DND-41 (cell line): Measurements from ENCODE around the gene MYH11.

Experiments used
- ATAC-seq: fragments of 200-7000 bp; cut with Tn5 transposase; 3 replicates; pipeline ENCODE4 v1.9.1; 2021; ENCODE audit warnings: low read depth; ENCODE audit not compliant: insufficient read depth
- DNase-seq: peaks from one replicate; pipeline ENCODE4 v3.0.0-alpha.2; 2020
- H2AFZ ChIP-seq: 2 replicates; pipeline ENCODE4 v1.6.0; 2012; ENCODE audit warnings: low read depth, low read length
- H3K27ac ChIP-seq: 2 replicates; pipeline ENCODE4 v1.5.1; 2012; ENCODE audit warnings: low read length, inconsistent platforms
- H3K27me3 ChIP-seq: fragments of 200-600 bp; sonication (generic); 2 replicates; pipeline ENCODE4 v1.6.0; 2012; ENCODE audit warnings: low read length, mild to moderate bottlenecking, inconsistent platforms; ENCODE audit not compliant: insufficient read depth, poor library complexity
- H3K36me3 ChIP-seq: 2 replicates; pipeline ENCODE4 v1.5.1; 2012; ENCODE audit warnings: low read length, inconsistent platforms; ENCODE audit not compliant: insufficient read depth
- H3K4me1 ChIP-seq: 2 replicates; pipeline ENCODE4 v1.5.1; 2012; ENCODE audit warnings: mild to moderate bottlenecking, low read length; ENCODE audit not compliant: insufficient read depth
- H3K4me2 ChIP-seq: 2 replicates; pipeline ENCODE4 v1.6.0; 2012; ENCODE audit warnings: mild to moderate bottlenecking, moderate library complexity, low read length, inconsistent platforms; ENCODE audit not compliant: insufficient read depth
- H3K4me3 ChIP-seq, 2 experiments: fragments of 200-600 bp in 1 of 2; shearing (Covaris generic) in 1 of 2; 2 replicates each; pipeline ENCODE4 v1.5.1; 2012 to 2016; ENCODE audit warnings: inconsistent platforms in 2 of 2, low read length in 2 of 2, mild to moderate bottlenecking in 2 of 2, low read depth in 1 of 2, moderate library complexity in 1 of 2
- H3K79me2 ChIP-seq: 2 replicates; pipeline ENCODE4 v1.6.0; 2012; ENCODE audit warnings: low read length, inconsistent platforms; ENCODE audit not compliant: insufficient read depth
- H3K9ac ChIP-seq: 2 replicates; pipeline ENCODE4 v1.6.0; 2012; ENCODE audit warnings: low read depth, mild to moderate bottlenecking, inconsistent platforms, low read length, moderate library complexity
- H3K9me3 ChIP-seq: 2 replicates; pipeline ENCODE4 v1.5.1; 2012; ENCODE audit warnings: low read length, moderate library complexity, mild to moderate bottlenecking, inconsistent platforms; ENCODE audit not compliant: insufficient read depth, severe bottlenecking
- H4K20me1 ChIP-seq: 2 replicates; pipeline ENCODE4 v1.6.0; 2012; ENCODE audit warnings: low read length; ENCODE audit not compliant: insufficient read depth
- CTCF ChIP-seq: IDR thresholded peaks from 2 replicates; pipeline ENCODE4 v1.5.1; 2012; ENCODE audit warnings: borderline replicate concordance, low read length, moderate library complexity, mild to moderate bottlenecking; ENCODE audit not compliant: poor library complexity, severe bottlenecking; ENCODE audit errors: extremely low read depth
- EZH2 ChIP-seq: IDR thresholded peaks from 3 replicates; pipeline ENCODE4 v1.6.1; 2012; ENCODE audit warnings: borderline replicate concordance, low read depth, mild to moderate bottlenecking, moderate library complexity, low read length, inconsistent platforms; ENCODE audit not compliant: severe bottlenecking

Gene MYH11

GRCh38 chr16:15746332-15746731 is 110.5 kb downstream of the MYH11 start:
- Histone ChIP-seq H3K4me1 (no peaks in the 10 kb centered on the region), H3K4me3 (no peak overlapping the region), H3K9ac (no peak overlapping the region), H3K9me3 (no peaks in the 10 kb centered on the region), H3K36me3 (no peaks in the 10 kb centered on the region), H2AFZ (no peak overlapping the region), H3K27me3 (no peaks in the 10 kb centered on the region), H3K27ac (no peak overlapping the region), H3K4me2 (no peak overlapping the region), H4K20me1 (no peaks in the 10 kb centered on the region), H3K79me2 (no peaks in the 10 kb centered on the region)
- TF ChIP-seq EZH2 (no peak), CTCF (no peak)
- no peak for ATAC-seq
- DNase-seq, result no peak

- Histone ChIP-seq H3K79me2 (no peaks in the 10 kb centered on the region), H4K20me1 (no peaks in the 10 kb centered on the region), H3K27me3 (no peaks in the 10 kb centered on the region), H3K36me3 (no peaks in the 10 kb centered on the region), H2AFZ (no peak overlapping the region), H3K9me3 (no peaks in the 10 kb centered on the region), H3K4me1 (no peaks in the 10 kb centered on the region), H3K4me2 (no peak overlapping the region), H3K9ac (no peak overlapping the region), H3K4me3 (no peak overlapping the region), H3K27ac (no peak overlapping the region)
- DNase-seq, result no peak
- no peak for ATAC-seq
- TF ChIP-seq CTCF (no peak), EZH2 (no peak)
These were observed 113.2 kb downstream of the MYH11 start for GRCh38 chr16:15743657-15744056.

GRCh38 chr16:15742716-15743115 is 114.1 kb downstream of the MYH11 start:
- H3K27ac ChIP-seq, result no peak overlapping the region
- ATAC-seq (no peak), DNase-seq (no peak)
- H2AFZ ChIP-seq, result no peak overlapping the region
- no peaks in the 10 kb centered on the region for H3K36me3 ChIP-seq
- no peaks in the 10 kb centered on the region for H3K27me3 ChIP-seq
- no peaks in the 10 kb centered on the region for H3K4me1 ChIP-seq
- H3K9me3 ChIP-seq, result no peaks in the 10 kb centered on the region
- no peak for TF ChIP-seq CTCF
- TF ChIP-seq EZH2, result no peak
- H3K4me2 ChIP-seq, result no peak overlapping the region
- no peak overlapping the region for H3K9ac ChIP-seq
- no peaks in the 10 kb centered on the region for H3K79me2 ChIP-seq
- H4K20me1 ChIP-seq, result no peaks in the 10 kb centered on the region
- H3K4me3 ChIP-seq, result no peak overlapping the region
